IMR-90 (cell line): ENCODE measurements around the gene RANBP10. TPM values are rescaled to one million over a fixed set of nuclear protein-coding genes. Genes with fewer than 3 reads are reported as not detected.

ENCODE experiments used
- ATAC-seq: fragments of 200-7000 bp; cut with Tn5 transposase; 2 replicates; pipeline ENCODE4 v1.9.1; 2020; ENCODE audit warnings: low read depth, mild to moderate bottlenecking, moderate library complexity
- BruUV-seq: library from RNA; stranded (reverse); fragments of 400-500 nt; replicated peaks from 2 replicates; lab custom pipeline; 2021; lab: Mats Ljungman, UMichigan
- CTCF ChIA-PET: fragments of 300-600 bp; formaldehyde crosslinking; extraction: SDS; loops from one replicate; lab custom pipeline; 2021; ENCODE audit warnings: antibody characterized with exemption; lab: Yijun Ruan, JAX
- POLR2A ChIA-PET: fragments of 300-600 bp; sonication (Branson Sonifier 250); formaldehyde crosslinking; loops from one replicate; lab custom pipeline; 2022; ENCODE audit warnings: antibody characterized with exemption; ENCODE audit not compliant: unreplicated experiment; lab: Charles Lee
- DNase-seq: peaks from one replicate; pipeline ENCODE4 v3.0.0; 2013
- H2AFZ ChIP-seq: replicated peaks from 2 replicates; pipeline ENCODE3; 2013; ENCODE audit warnings: low read length, mild to moderate bottlenecking; ENCODE audit not compliant: poor library complexity
- H2AK5ac ChIP-seq: 2 replicates; pipeline ENCODE4 v1.6.1; 2013; ENCODE audit warnings: low read depth, low read length, inconsistent platforms
- H2AK9ac ChIP-seq: replicated peaks from 2 replicates; pipeline ENCODE3; 2013; ENCODE audit warnings: mild to moderate bottlenecking, low read depth, low read length, moderate library complexity; ENCODE audit not compliant: poor library complexity
- H2BK120ac ChIP-seq: 2 replicates; pipeline ENCODE4 v1.6.1; 2013; ENCODE audit warnings: low read depth, low read length, inconsistent platforms
- H2BK15ac ChIP-seq: 3 replicates; pipeline ENCODE4 v1.6.1; 2013; ENCODE audit warnings: low read depth, low read length, inconsistent platforms
- H2BK20ac ChIP-seq: 2 replicates; pipeline ENCODE4 v1.6.1; 2013; ENCODE audit warnings: low read depth, mild to moderate bottlenecking, inconsistent platforms, low read length, moderate library complexity
- H2BK5ac ChIP-seq: 2 replicates; pipeline ENCODE4 v1.6.1; 2013; ENCODE audit warnings: mild to moderate bottlenecking, low read depth, low read length, inconsistent platforms; ENCODE audit not compliant: poor library complexity, severe bottlenecking
- H3K14ac ChIP-seq: replicated peaks from 2 replicates; pipeline ENCODE4 v1.6.1; 2013; ENCODE audit warnings: low read depth, low read length, inconsistent platforms
- H3K18ac ChIP-seq: 2 replicates; pipeline ENCODE4 v1.6.1; 2013; ENCODE audit warnings: low read depth, low read length, control low read depth
- H3K23ac ChIP-seq: 2 replicates; pipeline ENCODE4 v1.6.1; 2013; ENCODE audit warnings: low read depth, low read length, inconsistent platforms
- H3K27ac ChIP-seq: 2 replicates; pipeline ENCODE4 v1.5.1; 2013; ENCODE audit warnings: mild to moderate bottlenecking, control low read depth, low read length; ENCODE audit not compliant: insufficient read depth
- H3K27me3 ChIP-seq: 2 replicates; pipeline ENCODE4 v1.6.1; 2013; ENCODE audit warnings: low read length; ENCODE audit not compliant: control insufficient read depth, insufficient read depth
- H3K36me3 ChIP-seq: 2 replicates; pipeline ENCODE4 v1.6.1; 2013; ENCODE audit warnings: low read length, mixed read lengths; ENCODE audit not compliant: control insufficient read depth, insufficient read depth
- H3K4ac ChIP-seq: 2 replicates; pipeline ENCODE4 v1.6.1; 2013; ENCODE audit warnings: low read depth, low read length, inconsistent platforms
- H3K4me1 ChIP-seq: 2 replicates; pipeline ENCODE4 v1.6.1; 2013; ENCODE audit warnings: low read length, mixed read lengths; ENCODE audit not compliant: control insufficient read depth, insufficient read depth
- H3K4me2 ChIP-seq: 2 replicates; pipeline ENCODE4 v1.6.1; 2013; ENCODE audit warnings: low read depth, mild to moderate bottlenecking, control low read depth, low read length, moderate library complexity
- H3K4me3 ChIP-seq: 2 replicates; pipeline ENCODE4 v1.5.1; 2013; ENCODE audit warnings: low read depth, mild to moderate bottlenecking, control low read depth, low read length, moderate library complexity; ENCODE audit not compliant: insufficient read depth
- H3K56ac ChIP-seq: 2 replicates; pipeline ENCODE4 v1.6.1; 2013; ENCODE audit warnings: low read length, inconsistent platforms; ENCODE audit not compliant: insufficient read depth; ENCODE audit errors: extremely low read depth
- H3K79me1 ChIP-seq, 2 experiments: 2 replicates each; pipeline ENCODE4 v1.6.1; 2013; ENCODE audit warnings: low read length in 2 of 2, inconsistent platforms in 1 of 2, low read depth in 1 of 2
- H3K9ac ChIP-seq: 2 replicates; pipeline ENCODE4 v1.6.1; 2013; ENCODE audit warnings: low read depth, low read length, control low read depth
- H3K9me1 ChIP-seq: 2 replicates; pipeline ENCODE4 v1.6.1; 2013; ENCODE audit warnings: low read length, inconsistent platforms; ENCODE audit not compliant: insufficient read depth
- H3K9me3 ChIP-seq: 2 replicates; pipeline ENCODE4 v1.6.1; 2013; ENCODE audit warnings: low read length; ENCODE audit not compliant: control insufficient read depth, insufficient read depth
- H4K20me1 ChIP-seq: 2 replicates; pipeline ENCODE4 v1.6.1; 2013; ENCODE audit warnings: low read length, inconsistent platforms; ENCODE audit not compliant: insufficient read depth
- H4K5ac ChIP-seq: 2 replicates; pipeline ENCODE4 v1.6.1; 2013; ENCODE audit warnings: mild to moderate bottlenecking, low read depth, low read length, control low read depth
- H4K8ac ChIP-seq, 2 experiments: 2 replicates each; pipeline ENCODE4 v1.6.1; 2013; ENCODE audit warnings: low read depth in 2 of 2, low read length in 2 of 2, control low read depth in 1 of 2, inconsistent platforms in 1 of 2
- H4K91ac ChIP-seq: 2 replicates; pipeline ENCODE4 v1.6.1; 2013; ENCODE audit warnings: low read depth, low read length, inconsistent platforms; ENCODE audit not compliant: insufficient read depth
- MAFK ChIP-seq: IDR thresholded peaks from 2 replicates; pipeline ENCODE4 v1.6.1; 2012; ENCODE audit warnings: low read depth, low read length, improper control_type of control experiment
- MAZ ChIP-seq: IDR thresholded peaks from 2 replicates; pipeline ENCODE4 v1.6.1; 2012; ENCODE audit warnings: low read depth, mild to moderate bottlenecking, low read length, improper control_type of control experiment, moderate library complexity, borderline replicate concordance
- RCOR1 ChIP-seq: IDR thresholded peaks from 2 replicates; pipeline ENCODE4 v1.6.1; 2012; ENCODE audit warnings: mild to moderate bottlenecking, low read length, improper control_type of control experiment; ENCODE audit not compliant: insufficient replicate concordance
- SMC3 ChIP-seq: fragments of 150-350 bp; IDR thresholded peaks from 2 replicates; pipeline ENCODE4 v1.6.1; 2016; ENCODE audit warnings: low read depth, mild to moderate bottlenecking, antibody characterized with exemption, low read length, moderate library complexity
- WGBS, 2 experiments: methylation state at CpG; one replicate each; pipeline versions ENCODE4 v1.1.5 to v1.1.7; 2013; ENCODE audit warnings: missing lambda C conversion rate in 2 of 2; ENCODE audit not compliant: insufficient read length in 1 of 2; ENCODE audit errors: extremely low coverage in 2 of 2; 5-methylcytosine and 5-hydroxymethylcytosine counted together
- dilution Hi-C: fragments of 300-500 bp; cut with HindIII; formaldehyde crosslinking; loops from one replicate; pipeline ENCODE4 v1.14.3; 2018; ENCODE audit warnings: low sequenced_read_pairs; ENCODE audit not compliant: unreplicated experiment
- in situ Hi-C: fragments of 300-500 bp; cut with MboI; formaldehyde crosslinking; loops from 3 replicates; pipeline ENCODE4 v1.14.3; 2019; ENCODE audit warnings: low sequenced_read_pairs, inconsistent platforms, mixed read lengths
- intact Hi-C: fragments of 100-400 bp; cut with micrococcal nuclease; formaldehyde crosslinking; loops from 2 replicates; pipeline ENCODE4 v1.10.0; 2022
- polyA plus RNA-seq, 3 experiments: library from polyadenylated mRNA; depleted of rRNA; stranded (reverse); fragments of >200 nt; gene quantifications; 2 replicates each; pipeline ENCODE4 v1.2.3, GENCODE V29; 2012; ENCODE audit warnings: low replicate concordance in 1 of 3
- total RNA-seq: library from RNA; depleted of rRNA; stranded (reverse); fragments of >200 nt; gene quantifications from 2 replicates; pipeline ENCODE4 v1.2.3, GENCODE V29; 2012

The RANBP10 gene
- total and polyA plus RNA-seq, 2 of the 4 experiments (the other 2 are of a cell fraction): 2.7 to 12.1 TPM

- ATAC-seq (no peak), DNase-seq (no peak)
- intact Hi-C loops: no loop called here
- no peak for TF ChIP-seq SMC3
- TF ChIP-seq MAZ: no peak
- TF ChIP-seq MAFK: no peak
- TF ChIP-seq RCOR1: no peak
- Histone ChIP-seq H3K4me3 (no peak overlapping the region), H4K5ac (no peak overlapping the region), H3K4ac (no peak overlapping the region), H2BK5ac (no peak overlapping the region), H3K9me1 (peaks cover 12% of the 10 kb centered on the region; the same call in 1 of the 2 replicates), H3K23ac (no peak overlapping the region), H4K8ac (no peak overlapping the region), H2BK120ac (no peak overlapping the region), H4K20me1 (peaks cover 17% of the 10 kb centered on the region; the same call in 1 of the 2 replicates), H3K36me3 (peaks cover 2% of the 10 kb centered on the region; the same call in 1 of the 2 replicates), H3K4me2 (no peak overlapping the region), H3K27me3 (no peaks in the 10 kb centered on the region), H4K91ac (no peak overlapping the region), H2AFZ (no peak overlapping the region), H3K56ac (no peak overlapping the region), H3K9me3 (no peaks in the 10 kb centered on the region), H3K79me1 (peaks cover 19 to 60% of the 10 kb centered on the region in 2 experiments), H3K4me1 (no peaks in the 10 kb centered on the region), H2AK5ac (no peak overlapping the region), H2BK20ac (no peak overlapping the region), H3K18ac (no peak overlapping the region), H2BK15ac (no peak overlapping the region), H3K14ac (no peak overlapping the region), H3K9ac (no peak overlapping the region), H2AK9ac (no peak overlapping the region), H3K27ac (no peak overlapping the region)
- dilution Hi-C loops: no loop called here
- ChIA-PET POLR2A (no interaction called here), CTCF (interaction anchor here (0.7 kb wide), 1 partner anchor 21 kb away, joined by 4 read pairs; no protein-coding TSS in a partner anchor)
- in situ Hi-C loops: no loop called here
- WGBS, 2 experiments: no CpG with 5 or more reads among the region's 5 CpGs
- no TSS peak for BruUV-seq
Measured at GRCh38 chr16:67779256-67780014, 26.9 kb downstream of the RANBP10 start.
